ENCODE results near the gene MT1A. TPM values are rescaled to one million over a fixed set of nuclear protein-coding genes. Genes with fewer than 3 reads are reported as not detected.
A peak's percentile ranks its signal among the peaks of the same experiment; 100 is the strongest.

MT1A gene
- total and polyA plus RNA-seq, 10 of the 15 experiments (the other 5 are each of a cell fraction or from before 2014, with no cell fraction given), result not detected

- Histone ChIP-seq H3K36me3 (ENCODE audit: control insufficient read depth in 2 of 2, insufficient read depth in 2 of 2, low read length in 1 of 2) (no peaks in the 10 kb centered on the region), H3K27me3 (replicated peaks in 1 of 2; ENCODE audit: control insufficient read depth in 2 of 2, insufficient read depth in 2 of 2, low read length in 1 of 2) (peaks cover 7 to 9% of the 10 kb centered on the region in 2 experiments; a peak in 3 of 4 replicates), H3K4me1 (ENCODE audit: control insufficient read depth, insufficient read depth, low read length) (no peaks in the 10 kb centered on the region; the same call in 1 of the 2 replicates), H3K4me3 (no peak overlapping the region), H3K27ac (ENCODE audit: control insufficient read depth, insufficient read depth) (no peak overlapping the region), H3K79me2 (ENCODE audit: control insufficient read depth, insufficient read depth, low read length) (no peaks in the 10 kb centered on the region), H3K4me2 (ENCODE audit: control insufficient read depth, insufficient read depth) (no peak overlapping the region), H2AFZ (ENCODE audit: control insufficient read depth, low read depth, low read length) (no peak overlapping the region), H4K20me1 (ENCODE audit: control insufficient read depth, insufficient read depth) (no peaks in the 10 kb centered on the region), H3K9me3 (replicated peaks; ENCODE audit: control insufficient read depth, insufficient read depth, low read length) (peaks cover 3% of the 10 kb centered on the region; the same call in 2 of the 3 replicates), H3K9ac (ENCODE audit: control insufficient read depth, insufficient read depth, low read length) (no peak overlapping the region)
- BruUV-seq (replicated peaks), result no TSS peak
- TF ChIP-seq RUNX3 (IDR thresholded peaks at IDR 0.05; ENCODE audit: low read length) (no peak), PAX5 (IDR thresholded peaks at IDR 0.05; ENCODE audit: borderline replicate concordance, low read depth, low read length) (peak; percentile 68; the same call in 1 of the 2 replicates), JUNB (IDR thresholded peaks at IDR 0.05) (no peak), MTA2 (IDR thresholded peaks at IDR 0.05; ENCODE audit: low read depth) (peak; percentile 76; the same call in 1 of the 2 replicates), BCL11A (IDR thresholded peaks at IDR 0.05; ENCODE audit: low read depth, low read length) (peak; percentile 17; the same call in 1 of the 2 replicates), HDAC2 (IDR thresholded peaks at IDR 0.05) (no peak)
- CTCF ChIA-PET, result interaction anchor here (1.4 kb wide), 1 partner anchor 17 kb away, joined by 4 read pairs; no protein-coding TSS in a partner anchor
- WGBS (ENCODE audit: insufficient coverage, insufficient replicate concordance, low lambda C conversion rate, missing lambda C conversion rate), result 27% methylated on average over 6 of the region's 6 CpGs
- POLR2A ChIA-PET, result no interaction called here
- in situ Hi-C loops (cut with MboI) (no loop called here), intact Hi-C loops (cut with micrococcal nuclease; ENCODE audit: unreplicated experiment) (no loop called here)
- DNase-seq (ENCODE audit: low read depth, low spot score) (no peak), FAIRE-seq (no peak), ATAC-seq (peak; percentile 70)
- SMC1A ChIA-PET (ENCODE audit: uncharacterized antibody, unreplicated experiment), result no interaction called here
- RAD21 ChIA-PET (ENCODE audit: unreplicated experiment), result no interaction called here
These were observed 44.7 kb upstream of the MT1A start for GRCh38 chr16:56593573-56594291.

DNA sequence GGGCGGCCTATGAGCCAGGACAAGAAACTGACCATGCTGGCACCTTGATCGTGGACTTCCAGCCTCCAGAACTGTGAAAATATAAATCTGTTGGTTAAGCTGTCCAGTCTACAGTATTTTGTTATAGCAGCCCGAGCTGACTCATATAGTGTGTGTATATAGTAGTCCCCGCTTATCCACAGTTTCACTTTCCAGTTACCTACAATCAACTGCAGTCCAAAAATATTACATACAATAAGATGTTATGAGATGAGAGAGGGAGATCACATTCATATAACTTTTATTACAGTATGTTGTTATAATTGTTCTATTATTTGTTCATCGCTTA, 44.2 kb upstream of the MT1A start:
- CTCF ChIA-PET, result interaction anchor here (1.4 kb wide), 1 partner anchor 18 kb away, joined by 4 read pairs; no protein-coding TSS in a partner anchor
- in situ Hi-C loops (cut with MboI) (no loop called here), intact Hi-C loops (cut with micrococcal nuclease; ENCODE audit: unreplicated experiment) (no loop called here)
- Histone ChIP-seq H3K4me1 (ENCODE audit: control insufficient read depth, insufficient read depth, low read length) (no peaks in the 10 kb centered on the region; the same call in 1 of the 2 replicates), H4K20me1 (ENCODE audit: control insufficient read depth, insufficient read depth) (no peaks in the 10 kb centered on the region), H3K4me3 (no peak overlapping the region), H3K36me3 (ENCODE audit: control insufficient read depth in 2 of 2, insufficient read depth in 2 of 2, low read length in 1 of 2) (no peaks in the 10 kb centered on the region), H3K9me3 (replicated peaks; ENCODE audit: control insufficient read depth, insufficient read depth, low read length) (peaks cover 3% of the 10 kb centered on the region; the same call in 2 of the 3 replicates), H3K4me2 (ENCODE audit: control insufficient read depth, insufficient read depth) (no peak overlapping the region), H3K9ac (ENCODE audit: control insufficient read depth, insufficient read depth, low read length) (no peak overlapping the region), H2AFZ (ENCODE audit: control insufficient read depth, low read depth, low read length) (no peak overlapping the region), H3K27ac (ENCODE audit: control insufficient read depth, insufficient read depth) (no peak overlapping the region), H3K79me2 (ENCODE audit: control insufficient read depth, insufficient read depth, low read length) (no peaks in the 10 kb centered on the region), H3K27me3 (replicated peaks in 1 of 2; ENCODE audit: control insufficient read depth in 2 of 2, insufficient read depth in 2 of 2, low read length in 1 of 2) (peaks cover 7 to 9% of the 10 kb centered on the region in 2 experiments; a peak in 3 of 4 replicates)
- RAD21 ChIA-PET (ENCODE audit: unreplicated experiment), result no interaction called here
- no peak for DNase-seq (ENCODE audit: low read depth, low spot score)
- no peak for FAIRE-seq
- WGBS (ENCODE audit: insufficient coverage, insufficient replicate concordance, low lambda C conversion rate, missing lambda C conversion rate), result 52% methylated on average over 5 of the region's 5 CpGs
- BruUV-seq (replicated peaks), result no TSS peak
- no peak for ATAC-seq
- SMC1A ChIA-PET (ENCODE audit: uncharacterized antibody, unreplicated experiment), result no interaction called here
- POLR2A ChIA-PET, result no interaction called here
- TF ChIP-seq CBX5 (IDR thresholded peaks at IDR 0.05; ENCODE audit: low read depth) (no peak), CREM (IDR thresholded peaks at IDR 0.05; ENCODE audit: low read depth) (no peak), POLR2AphosphoS2 (IDR thresholded peaks at IDR 0.05; ENCODE audit: low read depth, low read length) (no peak), EP300 (IDR thresholded peaks at IDR 0.05; ENCODE audit: borderline replicate concordance in 1 of 2, control insufficient read depth in 1 of 2, low read depth in 2 of 2, low read length in 2 of 2) (no peak), SMARCA5 (IDR thresholded peaks at IDR 0.05) (no peak), ZNF592 (IDR thresholded peaks at IDR 0.05) (no peak), BRCA1 (IDR thresholded peaks at IDR 0.05; ENCODE audit: low read depth, low read length) (no peak), BACH1 (IDR thresholded peaks at IDR 0.05; ENCODE audit: borderline replicate concordance) (no peak), SPI1 (IDR thresholded peaks at IDR 0.05; ENCODE audit: borderline replicate concordance, insufficient read depth, low read depth, low read length) (no peak), TARDBP (IDR thresholded peaks at IDR 0.05; ENCODE audit: borderline replicate concordance) (no peak)

All from GM12878 (cell line).